Stimulated activated CD8-positive, alpha-beta memory T cell treated with anti-CD3 and anti-CD28 coated beads, Interleukin-4, amount 100 ng/mL, for 24 hours (primary cell): ENCODE data around the gene KLF7.

Experiments used
- DNase-seq: peaks from one replicate; pipeline ENCODE4 v3.0.0-alpha.2; 2020; ENCODE audit warnings: low read depth

KLF7 gene

DNA sequence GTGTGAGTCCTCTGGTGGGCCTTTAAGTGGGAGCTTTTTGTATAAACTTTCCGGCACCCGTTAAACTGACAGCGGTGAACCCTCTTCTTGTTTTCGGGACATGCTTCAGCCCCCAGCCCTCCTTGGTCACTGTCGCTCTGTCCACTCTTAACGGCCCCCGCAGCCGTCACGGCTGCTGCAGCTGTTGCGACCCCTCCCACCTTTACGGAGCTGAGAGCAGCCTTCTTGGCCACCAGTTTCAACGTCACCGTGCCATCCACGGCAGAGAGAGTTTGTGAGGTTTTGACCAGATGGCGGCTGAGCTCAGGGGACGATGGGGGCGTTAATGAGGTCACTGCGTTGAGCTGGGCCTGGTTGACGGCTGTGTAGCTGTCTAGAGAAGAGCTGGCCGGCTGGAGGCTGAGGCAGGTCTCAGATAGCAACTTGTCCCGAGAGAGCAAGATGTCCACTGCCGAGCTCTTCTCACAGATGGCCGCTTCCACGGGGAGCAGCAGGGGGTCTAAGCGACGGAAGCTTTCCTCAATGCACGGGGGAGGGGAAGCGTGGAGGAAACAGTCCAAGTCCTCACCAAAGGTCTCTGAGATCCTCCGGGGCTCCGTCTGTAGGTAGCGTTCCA is 41.9 kb downstream of the KLF7 start:
- DNase-seq = no peak

DNA sequence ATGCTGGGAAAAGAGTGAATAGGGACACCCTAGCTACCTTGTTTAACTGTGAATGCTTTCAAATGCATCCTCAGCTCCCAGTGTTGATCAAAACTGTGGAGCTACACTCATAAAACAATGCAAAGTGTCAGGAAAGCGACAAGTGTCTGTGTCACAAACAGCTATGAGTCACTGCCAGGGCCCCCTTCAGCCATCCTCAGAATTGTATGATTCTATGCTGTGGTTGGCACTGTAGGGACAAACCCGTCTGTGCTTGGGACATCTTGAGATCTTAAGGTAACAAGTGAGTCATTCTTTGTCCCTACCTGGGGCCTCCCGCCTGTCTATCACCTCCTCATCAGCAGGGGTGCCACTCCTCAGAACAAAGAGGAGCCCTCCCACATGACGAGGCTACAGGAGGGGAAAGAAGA is 42.4 kb downstream of the KLF7 start:
- peak; percentile 51 for DNase-seq

DNA sequence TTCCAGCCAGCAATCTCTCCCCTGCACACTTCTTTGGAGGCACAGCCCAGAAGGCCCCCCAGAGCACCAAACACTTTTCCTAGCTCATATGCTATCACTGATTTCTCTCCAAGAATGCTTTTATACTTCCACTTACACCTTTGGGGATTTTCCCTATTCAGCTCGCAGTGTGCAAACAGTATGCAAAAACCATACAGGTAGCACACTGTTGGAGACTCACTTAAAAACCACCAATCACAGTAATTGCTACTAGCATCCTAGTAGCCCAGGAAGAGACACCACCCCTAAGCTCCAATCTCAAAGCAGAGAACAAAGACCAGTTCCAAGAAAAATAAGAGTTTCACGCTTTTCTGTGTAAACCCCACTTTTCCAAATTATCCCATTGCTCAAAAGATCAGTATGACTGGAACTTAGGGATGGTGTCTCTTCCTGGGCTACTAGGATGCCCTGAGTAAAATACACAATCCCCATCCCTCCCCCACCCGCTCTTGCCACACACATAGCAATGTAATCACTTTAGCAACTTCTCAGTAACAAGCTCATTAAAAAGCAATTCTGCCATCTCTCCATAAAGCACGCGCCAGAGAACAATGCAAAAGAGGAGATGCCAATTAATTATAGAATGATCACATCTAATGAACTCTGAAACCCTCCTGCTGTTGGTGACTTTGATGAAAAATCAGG is 43.0 kb downstream of the KLF7 start:
- no peak for DNase-seq

DNA sequence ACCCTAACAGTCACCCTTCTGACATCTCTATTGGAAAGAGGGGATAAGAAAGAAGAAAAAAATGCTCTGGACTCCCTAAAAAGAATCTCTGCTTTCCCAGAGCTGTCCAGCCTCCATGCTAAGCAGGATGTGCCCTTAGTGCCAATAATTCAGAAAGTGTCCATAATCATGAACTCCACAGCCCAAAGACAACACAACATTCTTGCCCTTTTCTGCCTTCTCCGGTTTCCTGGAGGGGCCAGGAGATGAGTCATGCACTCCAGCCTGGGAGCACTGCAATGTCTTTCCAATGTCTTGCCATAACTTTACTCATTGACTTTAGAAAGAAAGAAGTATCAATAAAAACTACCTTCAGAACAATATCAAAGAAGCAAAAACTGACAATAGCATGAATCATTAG is 44.0 kb downstream of the KLF7 start:
- DNase-seq = no peak

DNA sequence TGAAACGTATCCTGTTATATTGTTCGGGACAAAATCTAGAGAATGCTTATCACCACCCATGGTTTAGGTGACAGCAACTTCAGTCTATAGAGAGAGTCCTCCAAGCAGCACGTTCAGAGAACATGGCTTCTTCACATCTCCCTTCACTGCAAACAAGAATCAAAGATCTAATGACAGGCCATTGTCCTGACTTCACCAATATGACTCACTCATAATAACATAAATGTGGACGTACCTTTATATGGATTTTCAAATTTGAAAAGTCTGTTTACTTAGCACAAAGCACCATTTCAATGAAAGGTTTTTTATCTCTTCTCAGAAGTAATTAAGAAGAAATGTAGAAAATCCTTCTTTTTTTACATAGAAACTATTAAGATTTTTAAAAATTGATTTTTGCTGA is 46.7 kb downstream of the KLF7 start:
- DNase-seq = no peak

DNA sequence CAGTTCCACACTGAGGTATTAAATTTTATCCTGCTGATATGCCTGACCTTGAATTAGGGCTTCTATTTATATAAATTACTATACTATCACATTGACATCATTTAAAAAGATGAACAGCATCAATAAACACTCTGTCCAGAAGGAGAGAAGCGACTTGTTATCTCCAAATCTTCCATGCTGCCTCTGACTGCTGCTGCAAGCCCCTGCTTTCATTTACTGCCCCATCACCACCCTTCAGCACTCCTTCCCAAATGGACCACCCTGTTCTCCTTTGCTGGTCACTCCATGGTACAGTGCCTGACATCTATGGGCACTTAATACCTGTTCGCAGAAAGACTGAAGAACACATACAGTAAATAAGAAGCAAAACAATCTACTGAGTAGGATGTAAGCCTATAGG is 48.1 kb downstream of the KLF7 start:
- DNase-seq = no peak

DNA sequence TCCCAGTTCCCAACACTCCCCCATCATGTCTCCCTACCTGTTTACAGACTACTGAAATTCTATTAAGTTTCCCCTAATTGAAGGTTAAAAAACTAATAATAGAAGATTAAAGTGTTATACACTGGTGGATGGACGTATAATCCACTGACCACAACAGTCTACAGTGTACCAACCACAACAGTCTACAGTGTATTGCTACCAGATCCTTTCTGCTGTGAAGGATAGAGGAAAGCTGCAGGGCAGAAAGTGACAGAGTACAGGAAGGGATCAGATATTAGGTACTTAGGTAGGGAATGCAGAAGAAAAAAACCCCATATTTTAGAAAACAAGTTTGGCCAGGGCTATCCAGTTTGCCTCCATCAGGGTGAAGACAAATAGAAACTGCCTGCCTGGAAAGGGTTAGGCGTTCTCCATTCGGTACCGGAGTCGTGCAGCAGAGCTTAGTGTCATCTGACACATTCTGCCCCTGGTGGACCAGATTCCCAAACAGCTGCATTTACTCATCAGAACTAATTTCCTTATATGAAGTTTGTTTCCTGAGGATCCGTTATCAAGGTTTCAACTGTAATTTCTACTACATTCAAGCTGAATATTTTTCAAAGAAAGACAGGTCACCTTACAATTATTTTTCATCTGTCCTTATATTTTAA is 49.9 kb downstream of the KLF7 start:
- DNase-seq = no peak

DNA sequence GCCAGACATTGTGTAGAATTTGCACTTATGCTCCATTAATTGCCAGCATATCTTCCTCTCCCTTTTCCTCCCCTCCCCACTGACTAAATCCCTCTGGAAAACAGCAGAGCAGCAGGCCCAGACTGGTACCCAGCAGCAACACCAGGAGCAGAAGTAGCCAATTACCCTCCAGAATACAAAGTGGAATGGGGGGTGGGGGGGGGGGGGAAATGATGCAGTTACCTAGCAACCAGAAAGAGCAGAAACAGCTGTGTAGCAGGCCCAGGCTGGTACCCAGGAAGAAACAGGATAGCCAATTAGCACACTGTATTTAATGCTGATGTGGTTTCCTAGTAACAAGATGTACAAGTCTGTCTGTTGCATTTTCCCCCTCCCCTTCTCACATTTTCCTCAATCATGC is 52.3 kb downstream of the KLF7 start:
- DNase-seq = no peak

DNA sequence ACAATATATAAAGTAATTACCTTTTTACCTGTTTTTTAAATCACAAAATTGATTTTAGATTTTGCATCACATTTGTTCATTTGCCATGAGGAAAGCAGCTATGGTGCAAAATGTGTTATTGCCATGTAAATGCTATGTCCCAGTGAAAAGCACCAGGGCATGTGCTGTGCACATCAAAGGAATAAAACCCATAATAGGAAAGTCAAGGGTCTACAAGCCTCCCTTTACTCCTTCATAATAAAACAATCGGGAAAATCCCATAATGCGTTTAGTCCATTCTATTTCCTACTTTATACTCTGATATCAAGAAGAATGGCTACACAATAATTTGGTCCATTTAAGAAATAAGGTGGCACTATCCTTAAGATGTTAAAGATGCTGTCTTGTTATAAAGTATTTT is 53.0 kb downstream of the KLF7 start:
- no peak for DNase-seq

DNA sequence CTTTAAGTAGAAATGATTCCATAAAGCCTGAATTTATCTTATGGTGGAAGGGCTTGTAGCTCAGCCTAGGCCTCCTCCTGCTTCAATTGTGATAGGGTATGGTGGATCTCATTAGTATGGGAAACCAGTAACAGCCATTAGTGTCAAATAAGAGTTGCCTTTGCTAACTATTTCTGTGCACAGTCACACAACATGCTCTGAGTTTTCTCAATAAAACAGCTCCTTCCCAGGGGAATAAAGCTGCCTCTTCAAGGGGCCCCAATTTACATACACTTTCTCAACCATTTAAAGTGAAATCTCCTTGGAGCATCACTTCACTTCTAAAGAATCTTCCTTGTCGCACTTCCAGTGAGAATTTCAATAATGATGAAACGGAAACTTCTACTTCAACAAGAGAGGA is 53.4 kb downstream of the KLF7 start:
- DNase-seq = no peak

DNA sequence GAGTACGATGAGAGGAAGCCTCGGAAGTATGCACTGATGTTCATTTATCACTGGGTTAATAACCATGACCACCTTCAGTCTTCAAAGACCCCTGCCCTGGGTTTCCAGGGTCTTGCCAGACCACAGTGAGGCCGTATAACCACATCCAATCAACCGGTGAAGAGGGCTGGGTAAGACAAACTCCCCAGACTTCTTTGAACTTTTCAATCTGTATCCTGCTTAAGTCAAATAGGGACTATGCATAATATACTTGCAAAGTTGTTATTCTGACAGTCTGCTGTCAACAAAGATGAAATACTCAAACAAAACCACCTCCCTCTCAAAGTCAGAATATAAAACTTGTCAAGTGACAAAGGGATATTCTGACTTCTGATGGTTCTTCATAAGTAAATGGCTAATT is 54.0 kb downstream of the KLF7 start:
- DNase-seq = no peak

DNA sequence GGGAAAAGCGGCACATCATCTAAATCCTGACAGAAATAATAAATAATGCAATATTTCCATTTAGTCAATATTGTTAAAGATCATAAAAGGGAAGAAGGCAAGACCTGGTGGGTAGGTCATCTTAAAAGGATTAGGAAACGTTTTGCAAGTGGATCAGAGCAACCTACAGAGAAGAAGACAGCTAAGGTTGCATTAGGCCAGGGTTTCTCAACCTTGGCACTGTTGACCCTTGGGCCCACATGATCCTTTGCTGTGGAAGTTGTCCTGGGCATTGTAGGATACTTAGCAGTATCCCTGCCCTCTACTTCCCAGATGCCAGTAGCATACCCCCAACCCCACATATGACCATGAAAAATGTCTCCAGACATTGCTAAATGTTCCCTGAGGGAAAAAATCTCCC is 55.0 kb downstream of the KLF7 start:
- no peak for DNase-seq

DNA sequence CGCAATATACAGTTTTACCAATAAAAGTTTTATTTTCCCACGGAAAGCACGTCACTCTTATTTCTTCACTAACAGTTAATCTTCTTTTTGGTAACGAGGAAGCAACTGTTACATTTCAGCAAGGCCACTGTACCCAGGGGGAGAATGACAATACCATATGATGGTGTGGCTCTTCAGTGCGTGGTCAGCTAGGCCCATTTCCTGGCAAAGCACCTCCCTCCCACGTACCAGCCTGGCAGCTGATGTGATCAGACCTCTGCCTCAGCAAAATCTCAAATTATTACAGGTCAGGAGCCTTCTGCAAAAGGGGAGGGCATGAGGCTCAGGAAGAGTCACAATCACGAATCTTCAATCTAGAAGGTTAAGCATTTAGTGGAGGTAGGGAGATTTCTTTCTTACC is 55.4 kb downstream of the KLF7 start:
- DNase-seq = no peak

DNA sequence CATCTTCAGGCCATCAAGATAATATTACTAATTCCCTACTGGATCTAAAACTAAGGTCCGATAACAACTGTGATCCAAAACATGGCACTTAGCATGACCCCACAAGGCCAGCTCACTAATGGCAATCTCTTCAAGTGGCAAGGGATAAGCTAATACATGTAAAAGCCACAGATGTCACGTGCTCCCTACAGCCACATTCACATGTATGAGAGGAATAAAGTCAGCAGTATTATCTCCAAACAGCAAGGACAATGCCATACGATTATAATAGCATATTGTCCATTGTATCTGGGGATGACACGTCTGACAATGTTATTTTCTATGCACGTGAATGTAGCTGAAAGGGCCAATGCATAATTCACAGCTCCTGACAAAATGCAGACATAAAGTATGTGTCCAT is 56.0 kb downstream of the KLF7 start:
- DNase-seq = no peak

DNA sequence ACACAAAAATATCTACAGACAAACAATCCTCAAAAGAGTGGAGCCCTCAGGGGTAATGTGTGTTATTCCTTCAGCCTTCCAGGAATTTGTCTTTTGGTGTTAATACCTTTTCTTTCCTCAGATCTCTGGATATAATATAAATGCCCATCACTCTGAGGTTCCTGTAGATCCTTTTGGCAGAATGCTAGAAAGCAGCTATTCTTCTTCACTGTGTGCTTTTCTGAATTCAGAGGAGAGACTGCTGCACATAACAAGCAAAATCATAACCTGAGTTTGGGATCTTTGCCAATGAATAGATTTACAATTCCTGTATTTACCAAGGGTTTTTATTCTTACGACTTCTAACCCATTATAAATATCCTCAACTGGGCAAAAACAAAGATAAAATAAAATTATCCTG is 57.3 kb downstream of the KLF7 start:
- DNase-seq = no peak

DNA sequence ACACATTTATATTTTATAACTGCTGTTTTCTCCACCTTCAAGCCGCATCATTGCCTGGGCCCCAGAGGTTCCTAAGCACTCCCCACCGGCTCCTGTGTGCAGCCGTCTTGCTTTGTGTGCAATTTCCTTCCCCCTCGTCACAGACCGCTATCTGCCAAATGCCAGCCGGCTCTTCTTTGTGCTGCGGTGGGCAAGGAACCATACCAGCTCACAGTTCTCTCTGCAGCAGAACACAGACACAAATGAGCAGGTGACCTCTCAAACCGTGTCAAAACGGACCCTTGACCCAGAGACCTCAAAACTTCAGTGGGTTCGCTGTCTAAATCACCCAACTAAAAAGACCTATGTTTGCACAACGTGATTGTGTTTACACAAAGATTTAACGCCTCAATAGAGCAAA is 58.2 kb downstream of the KLF7 start:
- no peak for DNase-seq

DNA sequence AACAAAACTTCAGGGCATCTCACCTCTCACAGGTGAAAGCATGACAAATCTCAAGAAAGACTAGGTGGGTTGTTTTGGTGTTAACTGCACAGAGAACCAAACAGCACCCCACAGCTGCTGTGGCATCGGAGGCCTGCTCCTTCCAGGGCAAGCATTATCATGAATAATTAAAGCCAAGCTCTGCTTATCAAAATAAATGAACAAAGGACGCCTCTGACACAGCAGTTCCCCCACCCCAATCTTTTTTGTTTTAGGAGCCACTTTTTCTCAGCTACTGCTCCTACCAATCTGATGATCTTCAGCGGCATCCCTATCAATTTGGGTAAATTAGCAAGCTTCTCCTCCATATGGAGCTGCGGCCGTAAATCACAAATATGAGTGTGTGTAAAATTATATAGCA is 58.6 kb downstream of the KLF7 start:
- no peak for DNase-seq

DNA sequence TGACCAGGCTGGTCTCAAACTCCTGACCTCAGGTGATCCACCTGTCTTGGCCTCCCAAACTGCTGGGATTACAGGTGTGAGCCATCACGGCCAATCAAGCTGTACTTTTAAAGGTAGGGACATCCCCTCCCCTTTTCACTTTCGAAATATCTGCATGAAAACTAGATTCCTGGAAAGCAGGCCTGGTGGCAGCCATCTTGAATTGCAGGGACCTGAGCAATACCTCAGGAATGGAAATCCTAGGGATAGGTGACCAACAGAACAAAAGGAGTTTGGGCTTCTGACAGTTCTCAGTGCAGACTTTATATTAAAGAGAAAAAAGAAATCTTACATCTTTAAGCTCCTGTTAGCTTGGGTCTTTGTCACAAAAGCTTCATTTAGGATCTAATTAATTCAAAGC is 62.6 kb downstream of the KLF7 start:
- DNase-seq = no peak

DNA sequence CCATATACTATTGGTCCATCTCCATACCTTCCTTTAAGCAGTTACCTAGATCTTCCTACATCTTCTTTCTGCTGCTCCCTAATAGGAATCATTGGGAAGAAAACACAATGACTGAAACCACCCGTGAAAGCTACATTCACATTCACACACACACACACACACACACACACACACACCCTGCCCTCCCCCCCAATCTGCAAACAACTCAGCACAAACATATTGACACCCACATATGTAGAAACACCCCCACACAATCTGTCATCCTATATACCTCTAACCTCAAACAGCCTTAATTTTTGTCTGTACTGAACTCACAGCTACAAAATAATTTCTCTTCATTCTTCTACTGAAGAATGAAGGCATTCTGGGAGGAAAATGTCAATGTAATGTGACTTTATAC is 63.8 kb downstream of the KLF7 start:
- DNase-seq = no peak

DNA sequence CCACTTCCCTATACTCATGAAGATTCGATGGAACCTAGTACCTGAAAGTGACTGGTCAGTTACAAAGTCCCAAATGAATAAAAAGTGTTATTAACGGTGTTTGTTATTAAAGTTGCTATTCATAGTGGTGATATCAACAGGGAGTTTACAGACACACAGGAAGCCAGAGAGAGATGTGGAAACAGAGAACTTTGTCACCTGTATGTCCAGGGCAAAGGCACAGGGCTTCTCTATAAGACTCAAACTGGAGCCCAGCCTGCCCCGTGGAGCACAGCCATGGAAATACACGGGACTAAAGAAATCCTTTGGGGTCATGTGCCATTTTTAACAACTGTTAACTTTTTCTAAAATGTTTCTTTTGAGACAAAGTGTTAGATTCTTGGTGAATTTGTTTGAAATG is 68.5 kb downstream of the KLF7 start:
- DNase-seq = no peak

DNA sequence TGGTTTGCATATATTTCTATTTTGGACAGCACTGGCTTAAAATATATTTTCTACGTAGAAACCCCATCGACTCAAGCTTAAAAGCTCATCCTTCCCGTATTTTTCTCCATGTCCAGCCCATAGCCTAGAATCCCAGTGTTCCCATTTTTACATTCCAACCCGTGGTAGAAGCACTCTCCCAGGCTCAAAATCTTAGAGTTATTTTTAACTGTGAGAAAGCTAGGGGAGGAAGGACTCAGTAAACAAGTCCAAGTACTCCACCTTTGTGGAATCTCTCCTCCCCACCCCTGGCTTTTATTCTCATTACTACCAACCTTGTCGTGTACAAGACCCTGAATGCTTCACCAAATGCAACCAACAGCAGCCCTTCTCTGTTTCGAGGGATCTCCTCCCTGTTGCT is 69.8 kb downstream of the KLF7 start:
- DNase-seq = no peak

DNA sequence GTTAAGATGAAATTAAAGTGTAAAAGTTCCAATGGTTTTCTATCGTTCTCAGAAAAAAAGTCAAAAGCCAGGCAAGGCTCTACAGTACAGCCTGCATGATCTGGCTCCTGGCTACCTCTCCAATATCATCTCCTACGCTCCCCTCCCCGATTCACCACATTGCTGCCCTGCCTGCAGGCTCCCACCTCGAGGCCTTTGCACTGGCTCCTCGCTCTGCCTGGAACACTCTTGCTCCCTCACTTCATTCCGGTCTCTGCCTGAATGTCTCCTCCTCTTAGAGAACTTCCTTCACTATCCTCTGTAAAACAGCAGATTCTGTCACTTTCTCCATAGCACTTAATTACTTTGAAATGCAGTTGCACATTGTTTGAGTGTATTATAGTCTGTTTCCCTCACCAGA is 72.5 kb downstream of the KLF7 start:
- DNase-seq = no peak

DNA sequence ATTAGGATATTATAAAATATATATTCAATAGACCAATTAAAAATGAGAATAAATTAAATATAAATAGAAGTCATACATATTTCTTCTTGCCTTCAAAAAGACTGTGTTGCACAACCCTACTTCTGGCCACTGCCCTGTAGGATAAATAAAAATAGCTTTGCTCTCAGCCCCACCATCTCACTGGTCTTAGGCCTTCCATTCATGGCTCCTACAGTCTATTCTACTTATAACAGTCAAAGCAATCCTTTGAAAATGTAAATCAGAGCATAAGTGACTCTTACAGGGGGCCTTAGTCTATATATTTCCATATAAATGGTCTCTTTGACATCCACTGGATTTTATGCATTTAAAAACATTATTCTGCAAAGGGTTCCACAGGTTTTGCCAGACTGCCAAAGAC is 72.9 kb downstream of the KLF7 start:
- DNase-seq = no peak

DNA sequence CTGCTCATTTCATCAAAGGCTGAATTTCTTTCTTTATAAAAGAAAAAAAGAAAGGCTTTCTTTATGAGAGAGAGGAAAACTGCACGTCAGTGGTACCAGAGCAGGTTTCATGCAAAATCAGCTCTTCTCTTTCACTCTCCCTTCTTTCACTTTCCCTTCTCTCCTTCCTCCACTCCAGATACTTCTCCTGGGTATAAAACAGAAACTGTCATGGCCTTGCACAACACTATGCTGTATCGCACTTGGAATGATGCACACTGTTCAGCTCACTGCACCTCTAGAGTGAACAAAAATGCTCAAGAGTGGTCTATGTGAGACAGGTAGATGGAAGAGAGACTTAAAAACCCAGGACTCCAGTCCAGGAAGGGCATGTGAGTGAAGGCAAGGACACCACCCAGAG is 73.8 kb downstream of the KLF7 start:
- no peak for DNase-seq
